GM18867 (cell line): ENCODE measurements around the gene TRH.
"Not testable (repeated sequence)": the region's sequence is repeated elsewhere in the genome, so short reads cannot be mapped to it uniquely, and the experiment has no call there.

Experiments used
- ATAC-seq: cut with Tn5 transposase; IDR thresholded peaks from one replicate; pipeline ENCODE4 v1.9.1; 2021; ENCODE audit warnings: mild to moderate bottlenecking, moderate library complexity; ENCODE audit not compliant: unreplicated experiment

TRH gene

DNA sequence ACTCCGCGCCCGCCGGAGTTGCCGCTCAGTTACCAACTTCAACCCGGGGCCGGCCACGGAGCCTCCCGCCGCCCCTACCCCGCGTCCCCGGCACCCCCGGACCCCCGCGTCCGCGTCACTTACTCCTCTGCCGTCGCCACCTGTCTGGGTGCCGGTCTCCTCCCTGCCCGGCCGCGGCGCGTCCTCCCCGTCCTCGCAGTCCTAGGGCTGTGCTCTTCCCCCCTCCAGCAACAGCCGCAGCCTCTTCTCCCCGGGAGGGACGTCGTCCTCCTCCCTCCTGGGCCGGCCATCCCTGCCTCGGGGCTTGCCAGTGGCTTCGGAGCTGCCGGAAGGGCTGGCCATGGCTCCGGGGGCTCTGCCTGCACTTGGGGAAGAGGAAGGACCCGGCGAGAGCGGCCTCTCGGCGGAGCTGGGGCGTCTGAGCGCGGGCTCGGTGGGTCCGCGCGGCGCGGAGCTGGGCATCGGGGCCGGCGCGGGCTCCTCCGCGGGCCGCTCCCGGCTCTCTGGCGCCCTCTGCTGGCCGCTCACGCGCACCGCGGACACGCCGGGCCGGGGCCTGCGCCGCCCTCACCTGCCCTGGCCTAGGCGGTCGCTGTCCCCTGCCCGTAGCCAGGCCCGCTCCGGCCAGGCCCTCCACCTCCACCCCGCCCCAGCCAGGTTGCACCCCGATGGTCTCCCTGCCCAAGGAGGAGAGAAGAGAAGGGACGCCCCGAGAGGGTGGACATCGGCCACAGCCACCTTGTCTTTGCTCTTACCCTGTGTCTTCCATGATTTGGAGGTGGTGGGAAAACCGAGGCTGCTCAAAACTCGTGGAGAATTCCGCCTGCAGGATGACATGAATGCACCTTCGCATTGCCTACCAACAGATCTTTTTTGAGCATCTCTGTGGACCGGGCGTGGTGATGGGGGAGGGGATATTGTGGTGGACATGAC lies 28.4 kb downstream of the TRH start:
- not testable (repeated sequence) for ATAC-seq

DNA sequence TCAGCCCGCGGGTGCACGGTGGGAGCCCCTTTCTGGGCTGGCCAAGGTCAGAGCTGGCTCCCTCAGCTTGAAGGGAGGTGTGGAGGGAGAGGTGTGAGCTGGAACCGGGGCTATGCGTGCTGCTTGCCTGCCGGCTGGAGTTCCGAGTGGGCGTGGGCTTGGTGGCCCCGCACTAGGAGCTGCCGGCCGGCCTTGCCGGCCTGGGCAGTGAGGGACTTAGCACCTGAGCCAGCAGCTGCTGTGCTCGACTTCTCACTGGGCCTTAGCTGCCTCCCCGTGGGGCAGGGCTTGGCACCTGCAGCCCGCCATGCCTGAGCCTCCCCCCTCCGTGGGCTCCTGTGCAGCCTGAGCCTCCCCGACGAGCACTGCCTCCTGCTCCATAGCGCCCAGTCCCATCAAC lies 36.0 kb downstream of the TRH start:
- no peak for ATAC-seq

DNA sequence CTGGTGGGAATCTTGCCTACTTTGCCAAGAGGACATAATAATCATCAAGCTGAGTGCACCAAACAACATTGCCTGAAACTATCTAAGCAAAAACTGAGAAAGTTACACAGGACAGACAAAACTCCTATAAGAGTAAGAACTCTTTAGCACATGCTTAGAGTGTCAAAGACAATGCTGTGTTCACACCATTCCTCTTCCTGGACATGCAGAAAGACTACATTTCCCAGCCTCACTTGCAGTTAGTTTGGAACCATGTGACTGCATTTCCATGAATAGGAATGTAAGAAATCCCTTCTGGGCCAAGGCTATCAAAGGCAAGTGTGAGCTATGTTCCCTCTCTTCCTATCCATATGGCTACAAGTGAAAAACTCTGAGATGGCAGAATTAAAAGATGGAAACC lies 37.6 kb downstream of the TRH start:
- not testable (repeated sequence) for ATAC-seq

- not testable (repeated sequence) for ATAC-seq
These were observed 38.7 kb downstream of the TRH start for GRCh38 chr3:130013246-130013645.

DNA sequence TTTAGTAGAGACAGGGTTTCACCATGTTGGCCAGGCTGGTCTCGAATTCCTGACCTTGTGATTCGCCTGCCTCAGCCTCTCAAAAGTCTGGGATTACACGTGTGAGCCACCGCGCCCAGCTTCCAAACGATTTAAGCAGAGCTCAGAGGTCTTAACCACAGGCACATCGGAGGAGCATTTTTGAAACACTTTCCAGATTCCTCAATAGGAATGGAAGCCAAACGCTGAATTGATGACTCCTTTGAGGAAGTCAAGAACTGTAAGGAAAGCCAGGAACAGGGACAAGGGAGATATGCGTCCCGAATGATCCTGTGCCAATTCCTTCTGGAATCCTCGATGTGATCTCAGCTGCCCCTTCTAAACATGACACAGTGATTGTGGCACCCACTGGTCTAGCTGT lies 40.0 kb downstream of the TRH start:
- no peak for ATAC-seq

GRCh38 chr3:130017661-130018060 lies 43.1 kb downstream of the TRH start:
- not testable (repeated sequence) for ATAC-seq

- ATAC-seq: not testable (repeated sequence)
These were observed 51.8 kb downstream of the TRH start for GRCh38 chr3:130026146-130026829.

GRCh38 chr3:130027437-130027836 lies 52.9 kb downstream of the TRH start:
- not testable (repeated sequence) for ATAC-seq
